ENCODE measurements around the gene TEAD2.

Gene TEAD2

GRCh38 chr19:49356382-49356781 is 5.8 kb downstream of the TEAD2 start:
- Histone ChIP-seq H3K36me3 (replicated peaks; ENCODE audit: low read depth, low read length) (no peaks in the 10 kb centered on the region), H4K20me1 (ENCODE audit: insufficient read depth, low read length) (no peaks in the 10 kb centered on the region), H3K27ac (ENCODE audit: low read length) (no peak overlapping the region), H3K79me2 (ENCODE audit: low read length) (no peaks in the 10 kb centered on the region), H3K9me3 (ENCODE audit: insufficient read depth, low read length) (no peaks in the 10 kb centered on the region), H3K27me3 (ENCODE audit: low read depth, low read length) (no peaks in the 10 kb centered on the region), H3K9ac (ENCODE audit: low read length) (peak overlapping the region; percentile 48), H3K4me1 (ENCODE audit: low read length) (peaks cover 60% of the 10 kb centered on the region), H3K4me3 (ENCODE audit: low read length) (peak overlapping the region; percentile 42), H3K4me2 (ENCODE audit: low read length) (peak overlapping the region; percentile 54), H2AFZ (ENCODE audit: low read depth, low read length) (no peak overlapping the region)
- TF ChIP-seq, protein P1, sequence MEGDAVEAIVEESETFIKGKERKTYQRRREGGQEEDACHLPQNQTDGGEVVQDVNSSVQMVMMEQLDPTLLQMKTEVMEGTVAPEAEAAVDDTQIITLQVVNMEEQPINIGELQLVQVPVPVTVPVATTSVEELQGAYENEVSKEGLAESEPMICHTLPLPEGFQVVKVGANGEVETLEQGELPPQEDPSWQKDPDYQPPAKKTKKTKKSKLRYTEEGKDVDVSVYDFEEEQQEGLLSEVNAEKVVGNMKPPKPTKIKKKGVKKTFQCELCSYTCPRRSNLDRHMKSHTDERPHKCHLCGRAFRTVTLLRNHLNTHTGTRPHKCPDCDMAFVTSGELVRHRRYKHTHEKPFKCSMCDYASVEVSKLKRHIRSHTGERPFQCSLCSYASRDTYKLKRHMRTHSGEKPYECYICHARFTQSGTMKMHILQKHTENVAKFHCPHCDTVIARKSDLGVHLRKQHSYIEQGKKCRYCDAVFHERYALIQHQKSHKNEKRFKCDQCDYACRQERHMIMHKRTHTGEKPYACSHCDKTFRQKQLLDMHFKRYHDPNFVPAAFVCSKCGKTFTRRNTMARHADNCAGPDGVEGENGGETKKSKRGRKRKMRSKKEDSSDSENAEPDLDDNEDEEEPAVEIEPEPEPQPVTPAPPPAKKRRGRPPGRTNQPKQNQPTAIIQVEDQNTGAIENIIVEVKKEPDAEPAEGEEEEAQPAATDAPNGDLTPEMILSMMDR (IDR thresholded peaks at IDR 0.05; ENCODE audit: low read depth, low read length): no peak
- TF ChIP-seq EZH2phosphoT487 (IDR thresholded peaks at IDR 0.05; ENCODE audit: low read depth): no peak

DNA sequence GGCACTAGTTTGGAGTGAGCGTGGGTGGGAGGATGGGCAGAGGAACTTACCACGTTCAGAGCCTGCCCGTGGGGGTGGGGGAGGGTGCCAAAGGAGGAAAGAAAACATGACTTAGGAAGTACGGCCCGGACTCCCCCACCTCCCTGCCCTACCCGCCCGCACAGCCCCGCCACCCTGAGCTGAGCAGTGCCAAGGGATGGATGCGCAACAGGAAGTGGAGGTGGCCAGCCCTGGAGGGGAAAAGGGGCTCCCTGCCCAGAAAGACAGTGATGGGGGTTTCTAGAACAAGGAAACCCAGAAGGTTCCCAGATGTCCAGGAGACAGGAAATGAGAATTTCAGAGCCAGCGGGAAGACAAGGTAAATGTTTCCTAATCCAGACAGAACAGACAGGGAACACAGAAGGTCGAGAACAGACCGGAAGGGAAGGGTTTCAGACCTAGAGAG is 6.3 kb downstream of the TEAD2 start:
- Histone ChIP-seq H3K27me3 (ENCODE audit: low read depth, low read length) (no peaks in the 10 kb centered on the region), H3K4me3 (ENCODE audit: low read length) (peak overlapping the region; percentile 42), H2AFZ (ENCODE audit: low read depth, low read length) (peak overlapping the region; percentile 48; the same call in 1 of the 2 replicates), H3K27ac (ENCODE audit: low read length) (no peak overlapping the region), H4K20me1 (ENCODE audit: insufficient read depth, low read length) (no peaks in the 10 kb centered on the region), H3K79me2 (ENCODE audit: low read length) (no peaks in the 10 kb centered on the region), H3K4me2 (ENCODE audit: low read length) (peak overlapping the region; percentile 54), H3K4me1 (ENCODE audit: low read length) (peaks cover 56% of the 10 kb centered on the region), H3K36me3 (replicated peaks; ENCODE audit: low read depth, low read length) (no peaks in the 10 kb centered on the region), H3K9me3 (ENCODE audit: insufficient read depth, low read length) (no peaks in the 10 kb centered on the region), H3K9ac (ENCODE audit: low read length) (peak overlapping the region; percentile 48)
- no peak for TF ChIP-seq EZH2phosphoT487 (IDR thresholded peaks at IDR 0.05; ENCODE audit: low read depth)
- TF ChIP-seq, protein P1 (IDR thresholded peaks at IDR 0.05; ENCODE audit: low read depth, low read length): no peak

- no peak for TF ChIP-seq EZH2phosphoT487 (IDR thresholded peaks at IDR 0.05; ENCODE audit: low read depth)
- TF ChIP-seq, protein P1 (IDR thresholded peaks at IDR 0.05; ENCODE audit: low read depth, low read length): no peak
- Histone ChIP-seq H3K4me1 (ENCODE audit: low read length) (peaks cover 27% of the 10 kb centered on the region), H3K9ac (ENCODE audit: low read length) (no peak overlapping the region), H3K9me3 (ENCODE audit: insufficient read depth, low read length) (peaks cover 6% of the 10 kb centered on the region; the same call in 1 of the 2 replicates), H3K27me3 (ENCODE audit: low read depth, low read length) (no peaks in the 10 kb centered on the region), H3K4me2 (ENCODE audit: low read length) (no peak overlapping the region), H3K27ac (ENCODE audit: low read length) (no peak overlapping the region), H4K20me1 (ENCODE audit: insufficient read depth, low read length) (no peaks in the 10 kb centered on the region), H3K36me3 (replicated peaks; ENCODE audit: low read depth, low read length) (peaks cover 8% of the 10 kb centered on the region), H3K79me2 (ENCODE audit: low read length) (no peaks in the 10 kb centered on the region), H2AFZ (ENCODE audit: low read depth, low read length) (no peak overlapping the region), H3K4me3 (ENCODE audit: low read length) (no peak overlapping the region)
These were observed 12.6 kb downstream of the TEAD2 start for GRCh38 chr19:49349567-49349966.

DNA sequence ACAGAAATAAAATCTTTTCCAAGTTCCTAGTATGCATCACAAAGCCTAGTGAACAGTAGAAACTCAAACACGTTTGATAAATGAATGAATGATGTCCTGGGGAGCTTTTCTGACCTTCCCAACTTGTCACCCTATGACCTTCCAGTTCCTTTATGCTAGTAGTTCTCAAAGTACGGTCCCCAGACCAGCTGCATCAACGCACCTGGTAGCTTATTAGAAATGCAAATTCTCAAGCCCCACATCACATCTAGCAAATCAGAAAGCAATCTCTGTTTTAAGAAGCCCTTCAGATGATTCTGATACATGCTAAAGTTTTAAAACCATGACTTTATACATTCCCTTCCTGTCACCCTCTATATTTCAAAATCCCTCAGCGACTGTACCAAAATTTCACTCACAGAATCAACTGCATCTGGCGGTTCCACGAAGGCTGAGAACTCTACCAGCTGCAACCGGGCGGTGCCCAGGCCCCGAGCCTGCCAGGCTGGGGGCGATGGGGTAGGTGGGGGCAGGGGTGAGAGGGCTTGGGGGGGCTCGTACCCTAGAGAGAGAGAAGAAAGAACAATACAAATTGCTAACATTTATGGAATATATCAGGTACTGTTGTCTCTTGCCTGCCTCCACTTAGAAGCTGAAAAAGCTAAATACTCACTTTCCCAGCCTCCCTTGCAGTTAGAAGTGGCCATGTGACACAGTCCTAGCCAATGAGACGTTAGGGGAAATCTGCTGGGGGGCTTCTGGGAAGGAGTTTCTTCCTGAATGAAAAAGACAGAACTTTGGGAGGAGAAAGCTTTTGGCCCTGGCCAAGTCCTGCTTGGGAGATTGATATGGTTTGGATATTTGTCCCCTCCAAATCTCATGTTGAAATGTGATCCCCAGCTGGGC is 13.7 kb downstream of the TEAD2 start:
- peak overlapping the region; percentile 59 for H3K4me2 ChIP-seq (ENCODE audit: low read length)
- peak overlapping the region; percentile 13; the same call in 1 of the 2 replicates for H2AFZ ChIP-seq (ENCODE audit: low read depth, low read length)
- H3K4me3 ChIP-seq (ENCODE audit: low read length): peak overlapping the region; percentile 55
- H3K27me3 ChIP-seq (ENCODE audit: low read depth, low read length): no peaks in the 10 kb centered on the region
- peak overlapping the region; percentile 33; the same call in 1 of the 2 replicates for H3K9ac ChIP-seq (ENCODE audit: low read length)
- peaks cover 22% of the 10 kb centered on the region for H3K4me1 ChIP-seq (ENCODE audit: low read length)
- no peaks in the 10 kb centered on the region for H3K79me2 ChIP-seq (ENCODE audit: low read length)
- peaks cover 8% of the 10 kb centered on the region for H3K36me3 ChIP-seq (replicated peaks; ENCODE audit: low read depth, low read length)
- TF ChIP-seq, protein P1 (IDR thresholded peaks at IDR 0.05; ENCODE audit: low read depth, low read length): no peak
- TF ChIP-seq EZH2phosphoT487 (IDR thresholded peaks at IDR 0.05; ENCODE audit: low read depth): no peak
- H3K27ac ChIP-seq (ENCODE audit: low read length): peak overlapping the region; percentile 83
- peaks cover 6% of the 10 kb centered on the region; the same call in 1 of the 2 replicates for H3K9me3 ChIP-seq (ENCODE audit: insufficient read depth, low read length)
- no peaks in the 10 kb centered on the region for H4K20me1 ChIP-seq (ENCODE audit: insufficient read depth, low read length)
